GM21717 (cell line): ENCODE data around the gene CCDC85A.

Source experiments
- ATAC-seq: cut with Tn5 transposase; IDR thresholded peaks from one replicate; pipeline ENCODE4 v1.9.1; 2021; ENCODE audit warnings: mild to moderate bottlenecking, moderate library complexity; ENCODE audit not compliant: unreplicated experiment

CCDC85A gene

DNA sequence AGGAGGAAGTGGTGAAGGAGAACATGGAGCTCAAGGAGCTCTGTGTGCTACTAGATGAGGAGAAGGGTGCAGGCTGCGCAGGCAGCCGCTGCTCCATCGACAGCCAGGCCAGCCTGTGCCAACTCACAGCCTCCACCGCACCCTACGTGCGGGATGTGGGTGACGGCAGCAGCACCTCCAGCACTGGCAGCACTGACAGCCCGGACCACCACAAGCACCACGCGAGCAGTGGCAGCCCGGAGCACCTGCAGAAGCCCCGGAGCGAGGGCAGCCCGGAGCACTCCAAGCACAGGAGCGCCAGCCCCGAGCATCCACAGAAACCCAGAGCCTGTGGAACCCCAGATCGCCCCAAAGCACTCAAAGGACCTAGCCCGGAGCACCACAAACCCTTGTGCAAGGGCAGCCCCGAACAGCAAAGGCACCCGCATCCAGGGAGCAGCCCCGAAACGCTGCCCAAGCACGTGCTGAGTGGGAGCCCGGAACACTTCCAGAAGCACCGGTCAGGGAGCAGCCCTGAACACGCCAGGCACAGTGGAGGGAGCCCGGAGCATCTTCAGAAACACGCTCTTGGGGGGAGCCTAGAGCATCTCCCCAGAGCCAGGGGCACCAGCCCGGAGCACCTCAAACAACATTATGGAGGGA is 9.0 kb downstream of the CCDC85A start:
- no peak for ATAC-seq

DNA sequence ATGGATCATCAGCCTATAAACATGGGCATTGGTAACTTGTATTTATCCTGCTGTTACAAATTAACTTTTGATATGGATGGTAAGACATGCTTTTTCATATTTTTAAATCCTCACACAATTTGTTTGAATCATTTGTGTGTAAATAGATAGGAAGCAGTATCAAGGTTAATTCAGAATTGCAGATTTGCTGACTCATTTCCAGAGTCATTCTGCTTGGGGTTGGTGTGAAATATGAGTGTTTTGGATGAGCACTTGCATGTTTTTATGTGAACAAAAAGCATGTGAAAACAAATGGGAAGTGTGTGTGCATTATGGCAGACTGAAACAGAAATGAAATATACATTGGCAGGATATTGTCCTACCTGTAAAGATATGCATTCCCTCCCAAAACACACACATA is 11.8 kb downstream of the CCDC85A start:
- ATAC-seq, result no peak

DNA sequence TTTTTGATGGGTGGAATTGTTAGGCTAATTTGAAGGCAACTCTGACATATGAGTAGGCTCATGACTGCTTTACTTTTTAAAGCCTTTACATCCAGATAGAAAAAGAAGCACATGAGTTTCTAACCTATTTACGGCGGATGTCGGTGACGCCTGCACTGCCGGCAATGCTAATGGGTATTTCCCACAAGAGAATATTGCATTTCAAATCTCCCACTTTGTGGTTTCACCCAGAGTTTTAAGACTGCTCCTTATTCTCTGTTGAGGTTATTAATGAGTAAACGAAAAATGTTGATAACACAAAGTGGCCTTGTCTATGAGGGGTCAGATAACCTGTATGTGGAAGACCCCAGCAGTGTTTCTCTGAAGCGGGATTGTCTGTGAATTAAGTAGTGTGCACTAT is 14.0 kb downstream of the CCDC85A start:
- no peak for ATAC-seq

DNA sequence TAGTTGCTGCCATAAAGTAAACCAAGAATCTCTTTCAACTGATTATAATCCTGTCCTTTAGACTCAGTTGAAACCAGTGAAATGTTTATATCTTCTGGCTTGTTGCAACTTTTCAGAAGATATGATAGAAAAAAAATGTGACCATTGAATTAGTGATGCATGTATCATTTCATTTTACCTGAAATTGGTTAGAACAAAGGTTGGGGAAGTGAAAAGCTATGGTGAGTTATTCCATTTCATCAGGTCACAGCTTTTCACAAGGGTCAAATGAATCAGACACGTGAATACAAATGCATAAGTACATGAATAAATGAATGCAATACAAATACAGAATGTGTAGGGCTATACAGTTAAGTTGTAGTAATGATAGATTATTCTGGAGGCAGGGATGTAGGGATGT is 15.1 kb downstream of the CCDC85A start:
- ATAC-seq, result no peak

DNA sequence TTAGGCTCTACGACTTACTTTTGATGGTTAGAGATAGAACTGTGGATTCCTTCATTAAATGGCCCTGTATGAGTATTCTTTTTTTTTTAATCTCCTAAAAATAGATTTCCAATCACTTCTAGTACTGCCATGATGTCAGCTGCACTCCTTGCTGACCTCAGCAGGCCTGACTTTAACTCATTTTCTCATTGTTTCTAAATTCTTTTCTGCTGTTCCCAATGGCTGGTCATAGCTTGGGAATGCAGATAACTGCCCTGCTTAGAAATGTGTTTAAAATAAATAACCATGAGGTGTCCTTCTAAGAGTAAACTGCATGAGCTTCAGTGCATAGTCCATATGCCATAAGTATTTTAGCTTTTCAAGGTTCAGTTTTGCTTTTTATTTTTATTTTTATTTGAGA is 15.7 kb downstream of the CCDC85A start:
- no peak for ATAC-seq

DNA sequence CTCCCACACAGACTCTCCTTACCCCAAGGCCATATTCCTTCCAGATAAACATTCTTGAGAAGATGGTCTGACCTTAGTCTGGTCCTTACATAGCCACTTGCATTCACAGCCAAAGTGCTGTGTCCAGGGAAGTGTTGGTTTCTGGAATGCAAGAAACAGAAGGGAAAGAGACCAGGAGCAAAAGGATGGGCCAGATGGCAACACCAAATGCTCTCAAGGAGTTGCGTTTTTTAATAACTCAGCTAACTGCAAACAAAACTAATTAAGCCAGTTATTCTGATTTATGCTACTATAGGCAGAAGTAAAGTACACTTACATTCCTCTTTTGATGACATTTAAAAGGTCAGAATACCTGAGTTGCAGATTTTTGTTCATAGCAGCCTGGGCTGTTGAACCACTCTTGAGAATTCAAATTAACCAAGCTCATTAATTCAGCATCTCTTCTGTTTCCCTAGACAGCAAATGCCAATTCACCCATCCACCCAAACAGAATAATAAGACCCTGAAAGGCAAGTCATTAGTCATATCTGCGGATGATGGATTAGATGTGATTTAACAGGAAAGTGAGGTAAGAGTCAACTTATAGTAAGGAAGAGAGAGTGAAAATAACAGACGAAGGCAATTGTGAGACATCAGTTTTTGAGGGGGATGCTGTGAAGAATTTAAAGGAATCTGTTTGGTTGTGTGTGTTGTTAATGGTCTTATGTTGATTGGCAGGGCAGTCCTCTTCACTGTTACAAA is 18.8 kb downstream of the CCDC85A start:
- no peak for ATAC-seq

DNA sequence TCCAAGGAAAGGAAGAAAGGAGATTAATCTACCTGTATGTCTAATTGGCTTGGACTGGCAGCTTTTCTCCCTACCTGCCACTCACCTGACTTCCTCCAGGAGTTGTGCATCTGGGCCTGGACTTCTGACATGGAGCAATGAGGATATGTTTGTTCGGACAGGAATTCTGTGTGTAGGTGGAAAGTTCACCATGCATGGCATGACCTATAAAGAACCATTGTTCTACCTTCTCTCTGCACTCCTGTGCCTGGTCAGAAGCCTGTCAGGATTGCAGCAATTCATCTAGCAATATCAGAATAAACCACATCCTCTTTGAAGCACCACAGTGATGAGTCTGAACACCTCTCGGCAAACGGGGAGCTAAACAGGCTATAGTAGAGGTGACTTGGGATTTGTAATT is 20.8 kb downstream of the CCDC85A start:
- no peak for ATAC-seq

DNA sequence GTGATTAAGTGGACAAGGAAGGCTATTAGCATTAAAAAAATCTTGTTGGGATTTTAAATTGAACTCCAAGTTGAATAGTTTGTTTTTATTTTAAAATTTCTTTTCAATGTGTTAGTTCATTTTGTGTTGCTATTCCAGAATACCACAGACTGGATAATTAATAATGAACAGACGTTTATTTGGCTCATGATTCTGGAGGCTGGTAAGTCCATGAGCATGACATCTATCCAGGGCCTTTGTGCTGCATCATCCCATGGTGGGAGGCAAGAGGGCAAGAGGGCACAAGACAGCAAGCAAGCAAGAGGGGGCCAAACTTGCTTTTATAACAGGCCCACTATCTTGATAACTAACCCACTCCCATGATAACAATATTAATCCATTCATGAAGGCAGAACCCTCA is 22.5 kb downstream of the CCDC85A start:
- no peak for ATAC-seq

DNA sequence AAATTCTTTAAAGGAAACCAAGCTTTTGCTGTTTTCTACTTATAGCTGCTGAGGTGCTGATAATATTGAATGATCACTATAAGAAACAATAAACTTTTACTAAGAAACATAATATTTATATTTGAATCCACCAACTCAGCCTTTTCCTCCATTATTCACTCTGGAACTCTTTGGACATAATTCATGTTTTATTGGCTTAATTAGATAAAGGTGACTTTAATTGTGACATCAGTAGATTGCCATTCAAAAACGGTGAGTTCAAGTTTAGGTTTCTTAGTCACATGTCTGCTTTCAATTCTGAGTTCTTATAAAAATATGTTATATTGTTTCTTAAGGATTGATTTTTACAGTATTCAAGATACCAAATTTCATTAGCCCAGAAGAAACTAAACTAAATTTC is 24.0 kb downstream of the CCDC85A start:
- ATAC-seq, result no peak

DNA sequence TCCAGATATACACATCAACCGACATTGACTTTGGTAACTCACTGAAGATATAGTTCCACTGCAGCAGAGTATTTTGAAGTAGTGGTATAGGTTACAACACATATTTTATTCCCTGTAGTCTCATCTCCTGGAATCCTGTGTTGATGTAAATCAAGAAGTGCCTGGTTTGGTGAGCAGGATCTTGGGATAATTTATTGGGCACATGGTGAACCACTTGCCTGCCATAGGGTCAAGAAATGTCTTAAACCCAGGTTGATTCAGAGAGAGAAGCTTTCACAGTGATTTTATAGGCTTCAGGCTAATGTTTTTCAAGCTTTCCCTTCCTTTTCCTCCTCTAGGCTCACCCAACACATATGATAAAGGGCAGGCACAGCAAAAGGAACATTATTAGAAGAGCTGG is 24.6 kb downstream of the CCDC85A start:
- ATAC-seq, result no peak

DNA sequence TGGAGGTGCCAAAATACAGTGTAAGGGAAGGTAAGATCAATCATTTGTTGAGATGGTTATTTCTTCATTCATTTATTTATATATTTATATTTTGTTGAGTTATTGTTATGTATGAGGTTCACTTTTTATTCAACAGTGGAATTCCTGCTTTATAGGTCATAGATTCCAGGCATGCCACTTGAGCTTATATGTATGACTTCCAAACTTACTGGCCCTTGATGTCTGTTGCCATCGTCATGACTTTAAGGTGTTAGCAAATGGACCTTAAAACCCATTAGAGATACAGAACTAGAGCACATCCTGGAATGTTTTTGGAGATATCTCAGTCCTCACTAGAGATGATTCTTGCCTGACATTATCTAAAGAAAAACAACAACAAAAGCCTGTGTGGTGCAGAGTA is 25.9 kb downstream of the CCDC85A start:
- ATAC-seq, result no peak

DNA sequence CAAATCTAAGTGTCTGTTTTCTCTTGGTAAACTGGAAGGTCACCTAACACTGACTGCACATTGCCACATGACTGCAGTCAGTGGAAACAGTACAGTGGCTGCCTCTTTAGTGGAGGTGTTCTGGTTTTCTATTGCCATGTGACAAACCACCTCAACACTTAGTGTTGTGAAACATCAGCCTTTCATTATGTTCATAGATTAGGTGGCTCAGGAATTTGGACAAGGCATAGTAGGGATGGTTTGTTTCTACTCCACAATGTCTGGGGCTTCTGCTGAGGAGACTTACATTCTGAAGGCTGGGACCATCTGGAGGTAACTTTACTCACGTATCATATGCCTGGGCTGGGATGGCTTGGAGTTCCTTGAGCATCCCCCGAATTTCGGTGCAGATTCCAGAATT is 26.5 kb downstream of the CCDC85A start:
- no peak for ATAC-seq

DNA sequence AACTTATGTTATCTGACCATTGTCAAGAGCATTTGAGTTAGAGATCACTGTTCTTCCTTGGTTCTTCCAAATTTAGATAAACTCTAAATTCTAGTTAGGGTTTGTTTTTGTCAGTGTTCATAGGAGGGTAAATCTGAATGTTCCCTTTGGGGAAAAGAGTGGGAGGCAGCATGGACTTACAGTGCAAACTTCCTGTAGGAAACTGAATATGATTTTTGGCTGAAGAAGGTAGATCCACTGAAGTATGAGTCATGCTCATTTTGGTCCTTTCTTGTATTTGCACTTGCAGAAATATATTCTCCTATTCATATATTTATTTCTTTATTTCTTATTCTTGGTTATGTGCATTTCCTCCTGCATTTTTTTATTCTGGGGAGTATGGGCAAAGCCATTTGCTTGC is 27.3 kb downstream of the CCDC85A start:
- ATAC-seq, result no peak

DNA sequence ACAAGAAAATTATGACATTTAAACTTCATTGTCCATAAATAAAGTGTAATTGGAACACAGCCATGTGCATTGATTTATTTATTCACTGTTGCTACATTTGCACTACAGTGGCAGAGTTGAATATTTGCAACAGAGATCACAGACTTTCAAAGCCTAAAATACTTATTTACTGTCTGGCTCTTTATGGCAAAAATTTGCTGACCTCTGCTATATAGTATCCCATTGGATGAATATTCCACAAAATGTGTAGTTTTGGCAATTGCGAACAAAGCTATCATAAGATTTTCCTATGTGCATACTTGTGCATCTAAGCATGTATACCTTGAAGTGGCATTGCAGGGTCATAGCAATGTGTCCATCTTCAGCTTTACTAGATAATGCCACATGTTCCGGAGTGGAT is 32.1 kb downstream of the CCDC85A start:
- no peak for ATAC-seq

DNA sequence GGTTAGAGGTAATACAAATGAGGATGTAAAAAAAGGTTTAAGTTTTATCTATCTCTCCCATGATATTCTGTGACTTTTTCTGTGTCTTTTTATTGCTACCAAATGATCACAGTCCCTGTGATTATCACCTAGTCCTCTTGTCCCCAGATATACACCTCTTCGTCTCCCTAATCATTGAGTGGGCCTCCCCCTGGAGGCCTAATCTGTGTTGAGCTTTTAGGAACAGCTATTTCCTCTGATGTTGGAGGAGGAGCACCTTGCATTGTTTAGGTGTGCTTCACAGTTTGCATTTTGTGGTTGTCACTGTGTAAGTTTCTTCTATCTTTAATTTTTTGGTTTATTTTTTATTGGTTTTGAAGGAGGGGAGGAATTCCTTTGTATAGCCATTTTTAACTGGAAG is 33.3 kb downstream of the CCDC85A start:
- no peak for ATAC-seq

DNA sequence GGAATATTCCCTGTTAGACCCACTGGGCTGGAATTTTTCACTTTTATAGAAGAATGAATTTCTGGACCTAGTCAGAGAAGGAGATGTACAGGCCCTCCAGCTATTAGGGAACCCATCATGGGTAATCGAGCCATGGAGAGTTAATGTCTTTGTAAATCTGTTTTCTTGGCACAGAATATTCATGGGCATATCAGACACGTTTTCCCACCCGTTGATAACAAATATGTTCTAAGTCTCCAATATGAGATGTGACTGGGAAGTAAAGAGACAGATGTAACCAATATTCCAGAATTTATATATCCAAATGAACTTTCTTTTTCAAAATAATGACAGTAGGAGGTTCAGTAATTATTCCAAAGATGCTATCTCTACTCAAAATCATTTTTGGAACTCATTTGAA is 38.7 kb downstream of the CCDC85A start:
- no peak for ATAC-seq

DNA sequence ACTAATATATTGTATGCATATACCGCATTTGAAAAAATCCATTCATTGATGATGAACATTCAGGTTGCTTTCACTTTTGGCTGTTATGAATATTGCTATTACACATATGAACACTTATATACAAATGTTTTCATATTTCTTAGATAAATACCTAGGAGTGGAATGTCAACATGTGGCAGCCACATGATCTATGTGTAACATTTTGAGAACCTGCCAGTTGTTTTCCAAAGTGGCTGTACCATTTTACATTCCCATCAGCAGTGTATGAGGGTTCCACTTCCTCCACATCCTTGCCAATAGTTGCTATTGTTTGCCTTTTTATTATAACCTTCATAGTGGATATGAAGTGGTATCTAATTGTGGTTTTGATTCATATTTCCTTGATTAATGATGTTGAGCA is 40.5 kb downstream of the CCDC85A start:
- ATAC-seq, result no peak

DNA sequence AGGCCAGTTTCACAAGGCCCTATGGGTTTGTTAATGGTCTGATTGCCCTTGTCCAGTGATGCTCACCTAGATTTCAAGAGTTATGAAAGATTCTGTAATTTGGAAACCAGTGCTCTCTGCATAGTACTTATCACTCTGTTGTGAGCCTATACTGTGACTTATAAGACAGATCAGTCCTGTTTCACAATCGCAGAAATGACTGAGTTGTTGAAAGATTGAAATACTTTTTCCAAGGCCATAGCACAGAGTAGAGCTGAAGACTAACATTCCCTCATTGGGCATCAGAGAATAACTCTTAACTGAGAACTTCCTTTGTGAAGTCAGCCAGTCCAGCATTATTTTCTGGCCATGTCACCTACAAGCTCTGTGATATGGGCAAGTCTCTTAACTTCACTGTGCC is 44.0 kb downstream of the CCDC85A start:
- ATAC-seq, result no peak

DNA sequence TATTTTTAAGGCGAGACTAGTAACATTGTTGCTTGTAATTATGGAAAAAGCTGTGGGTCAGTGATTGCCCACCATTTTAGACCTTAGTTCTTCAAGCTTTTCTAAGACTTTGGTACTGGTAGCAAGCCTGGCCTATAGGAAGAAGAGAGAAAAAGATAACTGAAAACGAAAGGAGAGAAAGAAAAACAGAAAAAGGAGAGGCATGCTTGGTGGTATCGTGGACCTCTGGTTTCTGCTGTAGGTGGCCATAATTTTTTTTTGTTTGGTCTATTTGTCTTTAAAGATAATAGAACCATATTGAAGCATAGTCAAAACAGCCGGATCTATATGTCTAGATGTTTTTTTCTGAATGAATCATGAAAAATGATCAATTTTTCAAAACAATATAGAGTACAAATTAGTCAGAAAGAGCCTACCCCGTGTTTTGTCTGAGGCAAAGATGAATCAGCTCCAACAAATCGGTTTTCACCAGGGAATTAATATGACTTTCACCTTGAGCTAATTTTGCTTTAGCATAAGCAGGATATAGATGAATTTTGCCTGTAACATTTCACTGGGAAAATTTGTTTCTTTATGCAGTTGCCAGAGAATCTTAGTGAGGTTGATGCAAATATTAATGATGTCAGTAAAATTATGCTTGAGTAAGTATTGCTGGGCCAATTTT is 45.7 kb downstream of the CCDC85A start:
- no peak for ATAC-seq

DNA sequence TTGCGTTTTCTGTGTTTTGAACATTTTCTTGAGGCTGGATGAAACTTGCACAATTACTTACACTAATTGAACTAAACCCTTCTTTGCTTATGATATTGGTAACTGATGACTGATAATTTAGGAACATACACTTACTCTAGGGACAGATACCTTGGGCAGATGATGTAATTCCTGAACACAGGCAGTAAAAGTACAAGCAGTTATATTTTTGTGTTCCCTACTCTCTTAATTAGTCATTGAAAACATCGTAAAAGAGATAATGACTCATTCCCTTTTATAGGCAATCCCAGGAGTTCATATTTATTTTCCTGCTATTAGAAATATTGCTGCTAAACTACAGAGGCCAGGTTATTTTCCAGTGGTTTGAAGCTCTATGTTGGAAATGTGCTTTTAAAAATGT is 46.4 kb downstream of the CCDC85A start:
- ATAC-seq, result no peak

DNA sequence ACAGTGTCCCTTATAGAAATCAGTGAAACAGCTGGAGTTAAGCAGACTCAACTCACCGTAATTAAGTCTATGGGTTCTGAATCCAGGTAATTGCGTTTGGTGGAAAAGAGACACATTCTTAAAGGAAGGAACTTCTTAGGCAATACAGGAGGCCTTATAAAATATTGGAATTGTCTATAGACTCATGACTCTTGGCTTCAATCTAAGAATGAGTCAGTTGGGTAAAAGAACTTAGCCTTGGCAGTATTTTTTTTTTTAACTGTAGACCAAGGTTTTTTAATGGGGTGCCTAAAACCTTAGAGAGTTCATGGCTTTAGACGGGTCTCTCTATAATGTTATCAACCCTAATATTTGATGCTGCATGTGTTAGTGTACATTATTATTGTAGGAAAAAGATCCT is 47.6 kb downstream of the CCDC85A start:
- no peak for ATAC-seq

DNA sequence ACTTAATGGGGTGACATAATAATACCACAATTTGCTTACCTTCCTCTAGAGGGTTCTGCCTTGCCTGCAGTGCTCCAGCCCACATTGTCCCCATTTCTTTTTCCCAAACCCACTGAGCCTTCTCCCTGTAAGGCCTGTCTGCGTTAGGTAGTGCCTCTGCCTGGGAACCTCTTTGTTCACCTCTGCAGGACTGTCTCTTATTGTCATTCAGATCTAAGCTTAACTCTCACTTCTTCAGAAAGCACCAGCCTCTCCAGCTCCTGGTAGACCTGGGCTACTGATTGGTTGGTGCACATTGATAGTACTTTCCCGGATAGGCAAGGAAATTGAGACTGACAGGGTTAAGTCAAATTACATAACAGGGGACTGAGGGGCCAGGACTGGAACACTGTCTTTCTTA is 49.1 kb downstream of the CCDC85A start:
- ATAC-seq, result no peak
